GM23338 (cell line): ENCODE measurements around the gene PGLYRP1. TPM values are rescaled to one million over a fixed set of nuclear protein-coding genes. Genes with fewer than 3 reads are reported as not detected.

Experiments
- ATAC-seq: fragments of 200-7000 bp; cut with Tn5 transposase; 3 replicates; pipeline ENCODE4 v1.9.1; 2020
- DNase-seq: peaks from one replicate; pipeline ENCODE4 v3.0.0-alpha.2; 2015; ENCODE audit warnings: low spot score
- H2AFZ ChIP-seq: fragments of 200-600 bp; sonication (generic); 2 replicates; pipeline ENCODE4 v1.8.0; 2016; ENCODE audit warnings: antibody characterized with exemption, mild to moderate bottlenecking, moderate library complexity
- H3F3A ChIP-seq: fragments of 200-600 bp; sonication (generic); replicated peaks from 2 replicates; pipeline ENCODE4 v1.8.0; 2017; ENCODE audit warnings: antibody characterized with exemption, mixed run types, low read depth
- H3K27ac ChIP-seq: fragments of 200-600 bp; sonication (generic); 2 replicates; pipeline ENCODE4 v1.6.1; 2016; ENCODE audit warnings: low read depth
- H3K27me3 ChIP-seq: fragments of 200-600 bp; sonication (generic); 2 replicates; pipeline ENCODE4 v1.8.0; 2016; ENCODE audit warnings: mild to moderate bottlenecking, mixed run types, moderate library complexity; ENCODE audit not compliant: insufficient read depth
- H3K36me3 ChIP-seq: fragments of 200-600 bp; sonication (generic); 2 replicates; pipeline ENCODE4 v1.8.0; 2016; ENCODE audit warnings: mild to moderate bottlenecking; ENCODE audit not compliant: insufficient read depth
- H3K4me1 ChIP-seq: fragments of 200-600 bp; sonication (generic); 2 replicates; pipeline ENCODE4 v1.8.0; 2016; ENCODE audit warnings: mild to moderate bottlenecking, moderate library complexity; ENCODE audit not compliant: insufficient read depth
- H3K4me2 ChIP-seq: fragments of 200-600 bp; sonication (generic); 2 replicates; pipeline ENCODE4 v1.7.1; 2017; ENCODE audit warnings: mixed run types
- H3K4me3 ChIP-seq: fragments of 200-600 bp; sonication (generic); 2 replicates; pipeline ENCODE4 v1.6.1; 2016; ENCODE audit warnings: mixed run types
- H3K79me2 ChIP-seq: fragments of 200-600 bp; sonication (generic); replicated peaks from 2 replicates; pipeline ENCODE4 v1.8.0; 2017; ENCODE audit warnings: mild to moderate bottlenecking; ENCODE audit not compliant: insufficient read depth
- H3K9me2 ChIP-seq: fragments of 200-600 bp; sonication (generic); 2 replicates; pipeline ENCODE4 v1.8.0; 2017; ENCODE audit not compliant: insufficient read depth
- H4K20me1 ChIP-seq: fragments of 200-600 bp; sonication (generic); replicated peaks from 2 replicates; pipeline ENCODE4 v1.8.0; 2017; ENCODE audit warnings: mild to moderate bottlenecking; ENCODE audit not compliant: insufficient read depth
- H3K27ac Mint-ChIP-seq: 2 replicates; pipeline ENCODE4 v1.8.0; 2020; ENCODE audit warnings: inconsistent platforms, mild to moderate bottlenecking, moderate library complexity, mixed read lengths
- H3K27me3 Mint-ChIP-seq: 3 replicates; pipeline ENCODE4 v1.8.0; 2022; ENCODE audit warnings: low read depth, mild to moderate bottlenecking, moderate library complexity, mixed read lengths, inconsistent platforms; ENCODE audit not compliant: insufficient read depth, poor library complexity
- H3K36me3 Mint-ChIP-seq: 3 replicates; pipeline ENCODE4 v1.8.0; 2021; ENCODE audit warnings: low read depth, mild to moderate bottlenecking, inconsistent platforms, moderate library complexity, mixed read lengths
- H3K4me1 Mint-ChIP-seq: 3 replicates; pipeline ENCODE4 v1.8.0; 2020; ENCODE audit warnings: mild to moderate bottlenecking, inconsistent platforms, mixed read lengths
- H3K4me3 Mint-ChIP-seq: 3 replicates; pipeline ENCODE4 v1.8.0; 2021; ENCODE audit warnings: moderate library complexity, mild to moderate bottlenecking, inconsistent platforms, mixed read lengths
- H3K9me3 Mint-ChIP-seq: 3 replicates; pipeline ENCODE4 v1.8.0; 2020; ENCODE audit warnings: moderate library complexity, mild to moderate bottlenecking, inconsistent platforms, mixed read lengths
- CREB1 ChIP-seq: fragments of 250-450 bp; sonication (Bioruptor Pico); IDR thresholded peaks from 2 replicates; pipeline ENCODE4 v1.5.0; 2020; ENCODE audit warnings: low read depth, mild to moderate bottlenecking, moderate library complexity
- CTCF ChIP-seq, 2 experiments: fragments of 200-600 bp in 1 of 2; sonication (generic) in 1 of 2; conservative IDR thresholded peaks; 2 replicates each; pipeline versions ENCODE4 v1.5.1 to v1.6.1; 2016 to 2017; ENCODE audit warnings: antibody characterized with exemption in 2 of 2, low read depth in 2 of 2, mild to moderate bottlenecking in 2 of 2, moderate library complexity in 1 of 2
- ETS1 ChIP-seq: IDR thresholded peaks from 2 replicates; pipeline ENCODE4 v1.6.1; 2016; ENCODE audit warnings: antibody characterized with exemption
- EZH2 ChIP-seq: fragments of 200-600 bp; sonication (generic); IDR thresholded peaks from one replicate; pipeline ENCODE4 v1.8.0; 2017; ENCODE audit warnings: antibody characterized with exemption, mild to moderate bottlenecking, low read depth; ENCODE audit not compliant: unreplicated experiment
- EZH2phosphoT487 ChIP-seq: fragments of 200-600 bp; sonication (generic); IDR thresholded peaks from one replicate; pipeline ENCODE4 v1.8.1; 2018; ENCODE audit warnings: antibody characterized with exemption; ENCODE audit not compliant: unreplicated experiment
- JUNB ChIP-seq: IDR thresholded peaks from one replicate; pipeline ENCODE4 v1.6.1; 2016; ENCODE audit warnings: antibody characterized with exemption; ENCODE audit not compliant: unreplicated experiment
- NANOG ChIP-seq: IDR thresholded peaks from 2 replicates; pipeline ENCODE4 v1.6.1; 2016; ENCODE audit warnings: antibody characterized with exemption, borderline replicate concordance
- POLR2AphosphoS5 ChIP-seq: IDR thresholded peaks from 2 replicates; pipeline ENCODE4 v1.6.1; 2016; ENCODE audit warnings: antibody characterized with exemption, low read depth
- REST ChIP-seq: IDR thresholded peaks from one replicate; pipeline ENCODE4 v1.6.1; 2018; ENCODE audit warnings: antibody characterized with exemption; ENCODE audit not compliant: unreplicated experiment
- STAT1 ChIP-seq: IDR thresholded peaks from one replicate; pipeline ENCODE4 v1.6.1; 2016; ENCODE audit warnings: antibody characterized with exemption; ENCODE audit not compliant: unreplicated experiment
- ZNF114 ChIP-seq: fragments of 250-450 bp; sonication (Bioruptor Pico); IDR thresholded peaks from 2 replicates; pipeline ENCODE4 v1.5.0; 2020; ENCODE audit warnings: mild to moderate bottlenecking, moderate library complexity
- ZNF331 ChIP-seq: fragments of 250-450 bp; sonication (Bioruptor Pico); IDR thresholded peaks from 2 replicates; pipeline ENCODE4 v1.5.0; 2020; ENCODE audit warnings: low read depth, mild to moderate bottlenecking, moderate library complexity
- ZNF462 ChIP-seq: fragments of 250-450 bp; sonication (Bioruptor Pico); IDR thresholded peaks from 2 replicates; pipeline ENCODE4 v1.5.0; 2020; ENCODE audit warnings: mild to moderate bottlenecking, moderate library complexity
- polyA plus RNA-seq: library from polyadenylated mRNA; unstranded; fragments of >200 nt; fragmentation: Nextera tagmentation; extraction: Ambion mirVana; gene quantifications from 2 replicates; pipeline ENCODE4 v1.2.1, GENCODE V29; 2016
- total RNA-seq: library from RNA; depleted of rRNA; stranded (reverse); fragments of >200 nt; shearing (Covaris generic); gene quantifications from 2 replicates; pipeline ENCODE4 v1.2.3, GENCODE V29; 2014

Gene PGLYRP1
- total and polyA plus RNA-seq, 2 experiments from 2014 or later, result not detected

GRCh38 chr19:46052896-46053295 lies 30.0 kb upstream of the PGLYRP1 start:
- Histone ChIP-seq H4K20me1 (no peaks in the 10 kb centered on the region), H3K9me2 (no peaks in the 10 kb centered on the region), H3F3A (no peaks in the 10 kb centered on the region), H3K79me2 (no peaks in the 10 kb centered on the region), H3K4me1 (no peaks in the 10 kb centered on the region), H3K27ac (no peak overlapping the region), H3K4me3 (no peak overlapping the region), H3K36me3 (no peaks in the 10 kb centered on the region), H3K27me3 (0 out of 2 replicates have a peak, but pooled peaks cover 5% of the 10 kb centered on the region), H3K4me2 (no peak overlapping the region), H2AFZ (no peak overlapping the region)
- Mint-ChIP-seq H3K4me3 (no peak overlapping the region), H3K9me3 (peaks cover 15% of the 10 kb centered on the region; the same call in 2 of the 3 replicates), H3K27ac (no peak overlapping the region), H3K4me1 (no peaks in the 10 kb centered on the region; the same call in 2 of the 3 replicates), H3K36me3 (no peaks in the 10 kb centered on the region; the same call in 2 of the 3 replicates), H3K27me3 (peaks cover 8% of the 10 kb centered on the region)
- no peak for ATAC-seq
- TF ChIP-seq ZNF114 (no peak), NANOG (no peak), ZNF331 (CRISPR knock-in tag) (no peak), EZH2phosphoT487 (no peak), REST (no peak), EZH2 (no peak), CTCF (conservative IDR thresholded peaks at IDR 0.05; ENCODE audit: low read depth in 2 of 2) (no peak), POLR2AphosphoS5 (no peak), CREB1 (CRISPR knock-in tag) (no peak), STAT1 (no peak), JUNB (no peak), ZNF462 (no peak), ETS1 (no peak)
- no peak for DNase-seq
